Ramos (cell line): ENCODE data around the gene SEC62.

Source experiments
- in situ Hi-C: fragments of 300-500 bp; cut with MboI; formaldehyde crosslinking; loops from one replicate; pipeline ENCODE4 v1.14.3; 2022; ENCODE audit warnings: low sequenced_read_pairs; ENCODE audit not compliant: unreplicated experiment

Gene SEC62

GRCh38 chr3:169965562-169966427 is 812 bp upstream of the SEC62 start:
- in situ Hi-C loops, result no loop called here

- in situ Hi-C loops, result no loop called here
Observed at GRCh38 chr3:169966951-169967915, 626 bp downstream of the SEC62 start.

DNA sequence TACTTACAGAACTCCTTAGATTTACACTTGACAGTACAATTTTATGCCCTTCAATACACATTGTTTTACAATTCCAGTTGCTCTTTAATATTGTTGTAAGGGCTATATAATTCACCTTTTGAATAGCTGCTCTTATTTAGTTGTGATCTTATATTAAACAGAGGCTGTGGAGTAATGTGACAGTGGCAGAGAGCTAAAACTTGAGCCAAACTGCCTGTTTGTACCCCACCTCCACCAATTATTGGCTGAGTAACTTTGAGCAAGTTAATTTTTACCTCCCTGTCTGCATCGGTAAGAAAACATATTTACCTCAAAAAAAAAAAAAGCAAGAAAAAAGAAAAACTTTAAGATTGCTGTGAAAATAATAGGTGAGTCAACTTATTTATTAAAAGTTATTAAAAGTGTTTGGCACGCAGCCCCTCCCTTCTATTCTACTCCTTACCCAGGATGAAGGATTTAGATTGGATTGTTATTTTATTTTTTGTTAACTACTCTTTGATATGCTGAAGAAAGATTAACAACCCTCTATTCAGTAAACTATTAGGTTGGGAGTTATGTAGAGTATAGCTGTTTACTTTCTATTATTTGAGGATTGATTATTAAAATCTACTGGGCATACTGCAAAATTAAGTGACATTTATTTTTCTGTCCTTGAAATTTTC is 1.7 kb downstream of the SEC62 start:
- in situ Hi-C loops, result no loop called here

DNA sequence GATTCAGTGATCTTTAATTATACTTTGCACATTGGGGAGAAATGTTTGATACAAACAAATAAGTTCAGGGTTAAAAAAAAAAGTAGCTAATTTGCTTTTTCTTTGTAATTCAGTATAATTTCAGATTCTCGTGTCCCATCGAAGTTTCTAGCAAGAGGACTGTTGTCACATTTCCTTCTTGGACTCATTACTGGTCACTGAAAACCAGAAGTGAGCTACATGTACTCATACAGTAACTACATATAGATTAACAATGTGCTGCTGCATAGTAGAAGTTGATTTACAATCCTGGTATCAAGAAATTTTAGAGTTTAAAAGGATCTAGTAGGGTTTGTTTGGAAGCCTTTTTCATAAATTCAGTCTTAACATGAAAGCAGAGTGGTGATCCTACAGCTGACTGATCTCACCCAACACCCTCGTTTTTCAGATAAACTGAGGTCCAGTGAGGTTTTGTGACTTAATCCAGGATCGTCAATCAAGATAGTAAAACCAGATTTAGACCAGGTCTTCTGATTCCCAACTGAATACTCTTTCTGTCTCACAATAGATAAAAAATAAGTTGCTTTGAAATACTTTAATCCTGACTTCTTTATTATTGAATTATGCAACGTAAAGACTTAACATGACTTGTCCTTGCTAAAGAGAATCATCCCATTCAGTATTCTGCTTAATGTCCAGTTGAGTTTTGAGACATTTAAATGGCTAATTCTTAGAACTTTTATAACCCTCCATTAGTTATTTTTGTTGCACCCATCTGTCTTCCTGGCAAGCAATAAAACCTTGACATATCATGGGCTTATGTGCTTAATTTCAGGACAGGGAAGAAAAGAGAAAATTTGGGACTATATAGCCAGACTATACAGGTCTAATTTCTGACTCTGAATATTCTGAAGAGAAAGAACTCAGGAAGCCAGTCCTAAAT is 2.8 kb downstream of the SEC62 start:
- in situ Hi-C loops, result no loop called here

DNA sequence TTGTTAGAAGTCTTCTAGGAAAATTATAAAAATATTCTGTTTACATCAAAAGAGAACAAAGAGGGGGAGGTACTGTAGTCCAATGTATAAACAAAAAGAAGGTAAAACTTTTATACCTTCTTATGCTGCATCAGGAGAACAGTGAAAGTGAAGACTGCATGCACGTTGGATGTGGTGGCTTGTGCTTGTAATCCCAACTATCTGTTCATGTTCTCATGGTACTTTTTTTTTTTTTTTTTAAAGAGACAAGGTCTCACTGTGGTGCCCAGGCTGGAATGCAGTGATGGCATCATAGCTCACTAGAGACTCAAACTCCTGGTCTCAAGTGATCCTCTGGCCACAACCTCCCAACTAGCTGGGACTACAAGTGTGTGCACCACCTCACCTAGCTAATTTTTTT is 4.2 kb downstream of the SEC62 start:
- in situ Hi-C loops, result no loop called here

DNA sequence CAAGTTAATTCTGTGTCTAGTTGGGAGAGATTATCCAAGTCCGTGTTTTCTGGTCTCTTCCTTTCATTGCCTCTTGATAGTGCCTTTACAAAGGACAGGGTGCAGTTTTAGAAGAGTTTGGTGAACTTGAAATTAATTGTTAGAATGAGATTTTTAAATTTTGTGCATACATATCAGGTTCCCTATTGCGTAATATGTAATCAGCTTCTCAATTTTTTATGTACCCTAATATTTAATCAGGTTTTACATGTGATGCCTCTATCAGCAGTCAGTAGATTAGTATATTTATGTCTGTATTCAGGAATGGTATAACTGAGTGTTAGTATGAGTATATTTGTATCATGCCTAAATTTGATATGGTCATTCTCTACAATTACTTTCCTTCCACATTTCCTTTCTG is 4.9 kb downstream of the SEC62 start:
- in situ Hi-C loops, result no loop called here

DNA sequence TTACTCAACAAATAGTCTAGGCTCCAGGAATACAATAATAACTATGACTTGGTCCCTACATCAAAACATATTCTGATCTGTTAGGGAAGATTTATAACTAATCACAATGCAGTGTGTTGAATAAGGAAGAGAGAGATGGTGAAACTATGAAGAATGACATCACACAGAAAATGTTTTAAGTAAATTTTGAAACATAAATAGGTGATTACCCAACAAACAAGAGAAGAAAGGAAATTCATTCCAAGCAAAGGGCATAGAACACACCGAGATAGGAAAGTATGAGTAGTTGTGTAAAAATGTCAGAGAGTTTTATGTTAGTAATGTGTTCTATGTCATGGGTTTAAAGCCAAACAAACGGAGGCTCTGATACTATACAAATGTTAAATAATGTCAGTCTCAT is 13.4 kb downstream of the SEC62 start:
- in situ Hi-C loops, result no loop called here

DNA sequence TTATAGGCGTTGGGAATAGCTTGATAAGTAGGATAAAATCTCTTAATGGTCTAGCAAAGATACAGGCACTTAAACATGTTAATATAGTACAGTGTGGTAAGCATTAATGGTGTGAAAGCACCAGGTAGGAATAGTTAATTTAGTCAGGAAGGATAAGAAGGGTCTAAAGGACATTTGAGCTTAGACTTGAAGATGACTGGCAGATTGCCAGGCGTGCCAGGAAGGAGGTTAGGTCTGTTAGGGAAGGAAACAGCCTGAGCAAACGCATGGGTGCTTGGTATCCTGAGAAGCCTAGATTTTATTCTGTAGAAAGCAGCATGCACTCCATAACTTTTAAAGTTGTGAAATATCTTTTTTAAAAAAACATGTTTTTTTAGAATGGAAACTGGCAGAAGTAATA is 17.7 kb downstream of the SEC62 start:
- in situ Hi-C loops, result no loop called here

GRCh38 chr3:169990431-169990830 is 23.8 kb downstream of the SEC62 start:
- in situ Hi-C loops, result no loop called here

GRCh38 chr3:169992156-169992555 is 25.5 kb downstream of the SEC62 start:
- in situ Hi-C loops, result no loop called here

GRCh38 chr3:169992781-169993180 is 26.2 kb downstream of the SEC62 start:
- in situ Hi-C loops, result no loop called here

GRCh38 chr3:169993761-169994160 is 27.2 kb downstream of the SEC62 start:
- in situ Hi-C loops, result no loop called here

GRCh38 chr3:169996063-169996462 is 29.5 kb downstream of the SEC62 start:
- in situ Hi-C loops, result no loop called here

DNA sequence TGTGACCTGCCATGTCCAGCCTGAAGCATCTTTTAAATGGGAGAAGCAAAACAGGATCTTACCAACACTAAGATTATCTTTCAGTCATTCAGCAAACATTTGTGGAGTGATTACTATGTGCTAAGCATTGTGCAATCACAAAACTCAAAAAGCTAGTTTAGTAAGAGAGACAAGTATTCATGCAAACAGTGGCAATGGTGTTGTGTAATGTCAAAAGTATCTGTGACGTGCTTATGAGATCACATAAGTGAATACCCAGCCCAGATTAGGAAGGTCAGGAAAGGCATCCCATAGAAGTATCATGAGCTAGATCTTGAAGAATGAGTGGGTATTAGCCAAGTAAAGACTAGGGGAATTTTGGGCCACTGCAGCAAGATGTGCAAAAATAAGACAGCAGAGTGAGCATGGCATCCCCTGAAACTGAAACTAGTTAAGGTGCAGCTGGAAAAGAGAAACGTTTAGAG is 32.1 kb downstream of the SEC62 start:
- in situ Hi-C loops, result no loop called here

DNA sequence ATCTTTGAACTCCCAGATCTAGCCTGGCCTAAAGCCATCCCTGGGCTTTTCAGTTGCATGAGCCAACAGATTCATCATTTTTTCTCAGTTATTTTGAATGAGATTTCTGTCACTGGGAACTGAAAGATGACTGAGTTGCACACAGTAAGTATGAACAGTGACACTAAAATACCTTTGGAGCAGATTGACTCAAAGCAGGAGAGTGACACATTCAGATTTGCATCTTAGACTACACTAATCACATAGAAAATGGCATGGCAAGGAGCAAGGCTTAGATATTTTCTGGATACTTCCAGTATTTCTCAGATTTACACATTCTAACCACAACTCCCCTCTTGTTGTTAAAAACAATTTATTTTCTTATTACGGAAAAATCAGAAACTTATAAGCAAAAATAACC is 32.8 kb downstream of the SEC62 start:
- in situ Hi-C loops, result no loop called here

GRCh38 chr3:170000051-170000450 is 33.4 kb downstream of the SEC62 start:
- in situ Hi-C loops, result no loop called here

DNA sequence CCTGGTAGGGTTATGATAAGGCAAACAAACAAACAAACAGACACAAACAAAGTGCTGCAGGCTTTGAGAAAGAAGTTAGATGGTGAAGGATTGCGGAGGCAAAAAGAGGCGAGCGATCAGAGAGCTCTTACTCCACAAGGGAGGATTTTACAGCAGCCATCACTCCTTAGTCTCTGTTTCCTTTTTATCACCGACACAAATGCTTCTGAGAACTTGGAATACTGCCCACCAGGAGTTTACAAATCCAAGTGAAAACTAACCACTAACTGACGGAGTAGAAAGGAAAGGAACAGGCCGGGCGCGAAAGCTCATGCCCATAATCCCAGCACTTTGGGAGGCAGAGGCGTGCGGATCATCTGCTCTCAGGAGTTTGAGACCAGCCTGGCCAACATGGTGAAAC is 35.6 kb downstream of the SEC62 start:
- in situ Hi-C loops, result no loop called here

- in situ Hi-C loops, result no loop called here
Observed at GRCh38 chr3:170002879-170003278, 36.3 kb downstream of the SEC62 start.

DNA sequence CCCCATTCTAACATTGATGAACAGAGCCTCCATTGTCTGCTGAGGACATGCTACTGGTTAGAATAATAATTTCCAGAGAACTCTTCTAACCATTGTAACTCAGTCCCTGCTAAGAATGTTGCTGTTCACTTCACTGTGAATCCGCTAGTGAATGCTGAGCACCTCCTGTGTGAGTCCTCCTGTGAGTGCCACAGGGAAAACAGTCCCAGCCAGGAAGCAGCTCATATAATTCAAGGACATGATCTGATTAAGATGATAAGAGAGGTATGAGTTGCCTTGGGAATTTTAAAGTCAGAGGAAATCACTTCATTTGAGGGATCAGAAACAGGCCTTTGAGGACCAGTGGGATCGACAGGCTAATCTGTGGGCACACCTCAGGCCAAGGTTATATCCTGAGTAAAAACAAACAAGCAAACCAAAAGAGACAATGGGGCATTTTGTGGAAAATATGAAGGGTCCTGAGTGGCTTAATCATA is 37.3 kb downstream of the SEC62 start:
- in situ Hi-C loops, result no loop called here
